ENCODE data around the gene LRRN2. TPM values are rescaled to one million over a fixed set of nuclear protein-coding genes. Genes with fewer than 3 reads are reported as not detected.

LRRN2 gene
- total and polyA plus RNA-seq, 9 of the 15 experiments (the other 6 are each of a cell fraction or from before 2014, with no cell fraction given), result 0.05 TPM; not detected in 8

GRCh38 chr1:204711103-204711946, 25.8 kb upstream of the LRRN2 start (continued):
- TF ChIP-seq TSHZ1 (CRISPR knock-in tag; IDR thresholded peaks at IDR 0.05) (no peak; the same call in 1 of the 2 replicates), ZBTB40 (IDR thresholded peaks at IDR 0.05) (no peak), ZBTB40 (CRISPR knock-in tag; IDR thresholded peaks at IDR 0.05) (no peak), TOE1 (IDR thresholded peaks at IDR 0.05; ENCODE audit: borderline replicate concordance) (peak; percentile 81), TOE1 (CRISPR knock-in tag; IDR thresholded peaks at IDR 0.05; ENCODE audit: borderline replicate concordance, low read depth) (no peak), MITF (IDR thresholded peaks at IDR 0.05) (peak; percentile 68), LEF1 (IDR thresholded peaks at IDR 0.05) (peak; percentile 97), TFAP4 (CRISPR knock-in tag; IDR thresholded peaks at IDR 0.05; ENCODE audit: borderline replicate concordance) (peak; percentile 83), CSDE1 (IDR thresholded peaks at IDR 0.05) (0 out of 4 replicates have a peak, but pooled peaks have one; percentile 8 to 58), RCOR1 (IDR thresholded peaks at IDR 0.05; ENCODE audit: borderline replicate concordance in 1 of 2, low read depth in 2 of 2, low read length in 2 of 2) (peak; percentile 27 to 96; a peak in 2 of 4 replicates)

Data from K562 (cell line).